K562 (cell line): ENCODE results near the gene SLCO2A1. TPM values are rescaled to one million over a fixed set of nuclear protein-coding genes. Genes with fewer than 3 reads are reported as not detected.

ENCODE experiments used
- ATAC-seq: fragments of 200-7000 bp; cut with Tn5 transposase; 3 replicates; pipeline ENCODE4 v1.9.1; 2020; ENCODE audit warnings: moderate library complexity
- BruUV-seq: library from RNA; stranded (reverse); fragments of 400-500 nt; replicated peaks from 2 replicates; lab custom pipeline; 2021; lab: Mats Ljungman, UMichigan
- CTCF ChIA-PET: fragments of 300-600 bp; formaldehyde crosslinking; extraction: SDS; loops from one replicate; lab custom pipeline; 2021; ENCODE audit warnings: low intra/inter-chr PET ratio; lab: Yijun Ruan, JAX
- POLR2A ChIA-PET: fragments of 300-600, 350-650 bp; sonication (Branson Sonifier 250); formaldehyde crosslinking; extraction: SDS; loops from one replicate; lab custom pipeline; 2021; ENCODE audit warnings: antibody characterized with exemption, inconsistent platforms; lab: Yijun Ruan, JAX
- DNase-seq, 4 experiments: peaks; one replicate each; pipeline versions ENCODE4 v3.0.0 to v3.0.0-alpha.2; 2011 to 2018; ENCODE audit warnings: low spot score in 3 of 4, mixed read lengths in 3 of 4; ENCODE audit errors: extremely low read depth in 1 of 4
- FAIRE-seq: peaks from 2 replicates; lab custom pipeline; 2011; peaks lifted over from hg19 to GRCh38; lab: Jason Lieb, UNC
- H2AFZ ChIP-seq: 2 replicates; pipeline ENCODE4 v1.6.0; 2011; ENCODE audit warnings: low read depth, low read length, control low read depth, inconsistent platforms
- H3K27ac ChIP-seq: fragments of 200-600 bp; 3 replicates; pipeline ENCODE4 v1.8.0; 2011; ENCODE audit warnings: low read depth, mild to moderate bottlenecking, control low read depth, inconsistent platforms, low read length, moderate library complexity, mixed read lengths; ENCODE audit errors: extremely low read depth
- H3K27me3 ChIP-seq, 2 experiments: fragments of 300-600 bp in 1 of 2; 2 replicates in 1 of 2; 3 replicates in 1 of 2; pipeline versions ENCODE4 v1.6.0 to v1.8.0; 2011; ENCODE audit warnings: inconsistent platforms in 2 of 2, low read length in 2 of 2, mild to moderate bottlenecking in 1 of 2, mixed read lengths in 1 of 2, moderate library complexity in 1 of 2; ENCODE audit not compliant: control insufficient read depth in 2 of 2, insufficient read depth in 2 of 2
- H3K36me3 ChIP-seq: fragments of 300-600 bp; 3 replicates; pipeline ENCODE4 v1.8.0; 2011; ENCODE audit warnings: mild to moderate bottlenecking, low read length, inconsistent platforms; ENCODE audit not compliant: control insufficient read depth, insufficient read depth
- H3K4me1 ChIP-seq, 2 experiments: fragments of 200-600 bp in 1 of 2; replicated peaks in 1 of 2; 2 replicates in 1 of 2; 3 replicates in 1 of 2; pipeline versions ENCODE4 v1.5.1 to v1.8.0; 2011; ENCODE audit warnings: inconsistent platforms in 2 of 2, low read length in 2 of 2, mild to moderate bottlenecking in 1 of 2, mixed read lengths in 1 of 2, moderate library complexity in 1 of 2; ENCODE audit not compliant: control insufficient read depth in 2 of 2, insufficient read depth in 2 of 2
- H3K4me2 ChIP-seq: 2 replicates; pipeline ENCODE4 v1.6.1; 2011; ENCODE audit warnings: low read length, control low read depth, inconsistent platforms, mixed read lengths; ENCODE audit not compliant: insufficient read depth
- H3K4me3 ChIP-seq: fragments of 200-600 bp; sonication (generic), shearing (Covaris generic); 2 replicates; pipeline ENCODE4 v1.5.1; 2016; ENCODE audit warnings: control low read depth, inconsistent platforms
- H3K79me2 ChIP-seq: fragments of 200-600 bp; 3 replicates; pipeline ENCODE4 v1.8.0; 2011; ENCODE audit warnings: low read length, inconsistent platforms; ENCODE audit not compliant: control insufficient read depth, insufficient read depth
- H3K9ac ChIP-seq, 2 experiments: 2 replicates each; pipeline versions ENCODE4 v1.6.0 to v1.6.1; 2011; ENCODE audit warnings: low read depth in 2 of 2, low read length in 2 of 2, control low read depth in 1 of 2, inconsistent platforms in 1 of 2, mild to moderate bottlenecking in 1 of 2, mixed read lengths in 1 of 2; ENCODE audit not compliant: insufficient read depth in 1 of 2
- H3K9me1 ChIP-seq: one replicate; pipeline ENCODE4 v1.6.0; 2011; ENCODE audit warnings: inconsistent platforms, mild to moderate bottlenecking, low read length, moderate library complexity; ENCODE audit not compliant: control insufficient read depth, insufficient read depth
- H3K9me3 ChIP-seq: replicated peaks from 2 replicates; pipeline ENCODE4 v1.5.1; 2011; ENCODE audit warnings: low read depth, low read length, inconsistent platforms; ENCODE audit not compliant: control insufficient read depth, insufficient read depth
- H4K20me1 ChIP-seq: replicated peaks from 2 replicates; pipeline ENCODE4 v1.6.1; 2011; ENCODE audit warnings: low read length, inconsistent platforms, mixed read lengths; ENCODE audit not compliant: control insufficient read depth, insufficient read depth
- ATF3 ChIP-seq, 2 experiments: fragments of 450-650 bp in 1 of 2; sonication (generic) in 1 of 2; formaldehyde crosslinking in 1 of 2; IDR thresholded peaks in 1 of 2; conservative IDR thresholded peaks in 1 of 2; 2 replicates each; pipeline versions ENCODE4 v1.6.1 to v1.8.1; 2016 to 2023; ENCODE audit warnings: mild to moderate bottlenecking in 2 of 2, moderate library complexity in 2 of 2, inconsistent platforms in 1 of 2, missing genetic modification reagents in 1 of 2
- CHD4 ChIP-seq: fragments of 200-600 bp; sonication (generic); IDR thresholded peaks from 3 replicates; pipeline ENCODE4 v1.6.1; 2012; ENCODE audit warnings: low read depth, mild to moderate bottlenecking, mixed read lengths, low read length, inconsistent platforms; ENCODE audit not compliant: insufficient read depth, insufficient replicate concordance, poor library complexity, severe bottlenecking
- E2F5 ChIP-seq: sonication (generic); formaldehyde crosslinking; IDR thresholded peaks from 2 replicates; pipeline ENCODE4 v1.8.0; 2022; ENCODE audit warnings: mild to moderate bottlenecking, missing genetic modification reagents
- GTF2B ChIP-seq: IDR thresholded peaks from 2 replicates; pipeline ENCODE4 v1.6.1; 2011; ENCODE audit not compliant: insufficient read length; ENCODE audit errors: extremely low read depth
- RBM25 ChIP-seq: fragments of 200-400 bp; formaldehyde crosslinking; IDR thresholded peaks from 2 replicates; pipeline ENCODE4 v1.6.1; 2018; ENCODE audit warnings: low read length, low read depth, moderate library complexity; ENCODE audit not compliant: severe bottlenecking
- TEAD4 ChIP-seq, 2 experiments: sonication (generic) in 1 of 2; formaldehyde crosslinking in 1 of 2; IDR thresholded peaks; 2 replicates each; pipeline versions ENCODE4 v1.6.1 to v1.8.0; 2012 to 2022; ENCODE audit warnings: borderline replicate concordance in 1 of 2, inconsistent platforms in 1 of 2, low read length in 1 of 2, mild to moderate bottlenecking in 1 of 2, missing genetic modification reagents in 1 of 2
- WHSC1 ChIP-seq: IDR thresholded peaks from one replicate; pipeline ENCODE4 v1.6.1; 2012; ENCODE audit warnings: low read length, control low read depth, inconsistent platforms
- XRCC3 ChIP-seq: fragments of 450-650 bp; IDR thresholded peaks from 2 replicates; pipeline ENCODE4 v1.6.1; 2017; ENCODE audit warnings: mild to moderate bottlenecking, moderate library complexity
- ZBTB12 ChIP-seq: fragments of 250-450 bp; sonication (Bioruptor Pico); IDR thresholded peaks from 2 replicates; pipeline ENCODE4 v1.4.0; 2020
- ZNF277 ChIP-seq: fragments of 250-450 bp; sonication (Bioruptor Pico); IDR thresholded peaks from 2 replicates; pipeline ENCODE4 v1.8.0; 2022; ENCODE audit warnings: inconsistent platforms, mild to moderate bottlenecking, moderate library complexity, borderline replicate concordance
- WGBS: fragments of 100-300 bp; shearing (Covaris generic); methylation state at CpG from one replicate; pipeline ENCODE4 v1.1.6; 2016; ENCODE audit warnings: low coverage, mixed read lengths; ENCODE audit not compliant: insufficient coverage; ENCODE audit errors: missing lambda C conversion rate; 5-methylcytosine and 5-hydroxymethylcytosine counted together
- in situ Hi-C: fragments of 300-500 bp; cut with MboI; formaldehyde crosslinking; loops from 4 replicates; pipeline ENCODE4 v1.15.0; 2018; ENCODE audit warnings: inconsistent platforms, mixed read lengths
- intact Hi-C: fragments of 100-400 bp; cut with micrococcal nuclease; formaldehyde crosslinking; loops from 2 replicates; pipeline ENCODE4 v1.14.2; 2022
- polyA plus RNA-seq, 8 experiments: library from polyadenylated mRNA; depleted of rRNA in 4 of 8; stranded (reverse) in 5 of 8; unstranded in 3 of 8; fragments of >200 nt; fragmentation: Nextera tagmentation in 2 of 8; fragmentation: Illumina TruSeq in 1 of 8; extraction: Ambion mirVana in 2 of 8; extraction: Trizol in 1 of 8; gene quantifications; 2 replicates each; pipeline versions ENCODE4 v1.2.1 to v1.2.3, GENCODE V29; 2011 to 2014; ENCODE audit warnings: inconsistent platforms in 1 of 8, missing spikeins in 1 of 8
- total RNA-seq, 7 experiments: library from RNA; depleted of rRNA in 6 of 7; stranded (reverse); fragments of >200 nt in 6 of 7; fragmentation: Illumina TruSeq in 2 of 7; extraction: Trizol in 2 of 7; gene quantifications; 2 replicates each; pipeline versions ENCODE4 v1.2.1 to v1.2.3, GENCODE V29; 2011 to 2021; ENCODE audit warnings: low replicate concordance in 1 of 7
- TF ChIP-seq, protein P1 (sequence below): fragments of 450-650 bp; formaldehyde crosslinking; IDR thresholded peaks from 2 replicates; pipeline ENCODE4 v1.4.0; 2020; ENCODE audit warnings: mild to moderate bottlenecking, moderate library complexity
- TF ChIP-seq, protein P2 (sequence below): fragments of 450-650 bp; IDR thresholded peaks from 2 replicates; pipeline ENCODE4 v1.6.1; 2016; ENCODE audit warnings: low read depth, mild to moderate bottlenecking, moderate library complexity

The SLCO2A1 gene
- total and polyA plus RNA-seq, 9 of the 15 experiments (the other 6 are each of a cell fraction or from before 2014, with no cell fraction given): 0.16 to 1.0 TPM; not detected in 7

GRCh38 chr3:133901847-133902246 is 127.9 kb downstream of the SLCO2A1 start:
- H3K9ac ChIP-seq: no peak overlapping the region
- in situ Hi-C loops: loop anchor here (25.0 kb wide), 1 partner anchor 240 kb away; the partner anchor contains the start of gene TOPBP1
- no peak overlapping the region for H2AFZ ChIP-seq
- WGBS: 21% methylated on average over 5 of the region's 5 CpGs
- no peak for DNase-seq
- intact Hi-C loops: loop anchor here (1.0 to 5.0 kb wide), 3 partner anchors 68 to 240 kb away; partner anchors contain the start of gene TOPBP1
- ChIA-PET CTCF (interaction anchor here (0.5 kb wide), 1 partner anchor 1172 kb away, joined by 3 read pairs; no protein-coding TSS in a partner anchor), POLR2A (no interaction called here)
- H3K9me1 ChIP-seq: no peaks in the 10 kb centered on the region
- no peak for FAIRE-seq
- no peaks in the 10 kb centered on the region for H4K20me1 ChIP-seq
- no peaks in the 10 kb centered on the region for H3K79me2 ChIP-seq
- H3K4me2 ChIP-seq: no peak overlapping the region
- no peak overlapping the region for H3K27ac ChIP-seq
- no TSS peak for BruUV-seq
- no peaks in the 10 kb centered on the region for H3K27me3 ChIP-seq
- ATAC-seq: no peak
- no peaks in the 10 kb centered on the region for H3K36me3 ChIP-seq
- H3K4me1 ChIP-seq: 0 out of 5 replicates have a peak, but pooled peaks cover 0 to 2% of the 10 kb centered on the region in 2 experiments
- H3K4me3 ChIP-seq: no peak overlapping the region
- no peaks in the 10 kb centered on the region for H3K9me3 ChIP-seq
- no peak for TF ChIP-seq WHSC1
- TF ChIP-seq ZNF277 (CRISPR knock-in tag): no peak
- no peak for TF ChIP-seq ATF3 (IDR thresholded peaks at IDR 0.05)
- no peak for TF ChIP-seq ATF3 (CRISPR knock-in tag; conservative IDR thresholded peaks at IDR 0.05)
- TF ChIP-seq, protein P1, sequence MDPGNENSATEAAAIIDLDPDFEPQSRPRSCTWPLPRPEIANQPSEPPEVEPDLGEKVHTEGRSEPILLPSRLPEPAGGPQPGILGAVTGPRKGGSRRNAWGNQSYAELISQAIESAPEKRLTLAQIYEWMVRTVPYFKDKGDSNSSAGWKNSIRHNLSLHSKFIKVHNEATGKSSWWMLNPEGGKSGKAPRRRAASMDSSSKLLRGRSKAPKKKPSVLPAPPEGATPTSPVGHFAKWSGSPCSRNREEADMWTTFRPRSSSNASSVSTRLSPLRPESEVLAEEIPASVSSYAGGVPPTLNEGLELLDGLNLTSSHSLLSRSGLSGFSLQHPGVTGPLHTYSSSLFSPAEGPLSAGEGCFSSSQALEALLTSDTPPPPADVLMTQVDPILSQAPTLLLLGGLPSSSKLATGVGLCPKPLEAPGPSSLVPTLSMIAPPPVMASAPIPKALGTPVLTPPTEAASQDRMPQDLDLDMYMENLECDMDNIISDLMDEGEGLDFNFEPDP (CRISPR knock-in tag): no peak
- TF ChIP-seq ZBTB12 (CRISPR knock-in tag): no peak
- TF ChIP-seq TEAD4 (IDR thresholded peaks at IDR 0.05; ENCODE audit: low read length): no peak
- no peak for TF ChIP-seq TEAD4 (CRISPR knock-in tag; IDR thresholded peaks at IDR 0.05; ENCODE audit: borderline replicate concordance)
- TF ChIP-seq XRCC3: no peak
- TF ChIP-seq, protein P2, sequence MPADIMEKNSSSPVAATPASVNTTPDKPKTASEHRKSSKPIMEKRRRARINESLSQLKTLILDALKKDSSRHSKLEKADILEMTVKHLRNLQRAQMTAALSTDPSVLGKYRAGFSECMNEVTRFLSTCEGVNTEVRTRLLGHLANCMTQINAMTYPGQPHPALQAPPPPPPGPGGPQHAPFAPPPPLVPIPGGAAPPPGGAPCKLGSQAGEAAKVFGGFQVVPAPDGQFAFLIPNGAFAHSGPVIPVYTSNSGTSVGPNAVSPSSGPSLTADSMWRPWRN: no peak
- TF ChIP-seq CHD4: no peak
- no peak for TF ChIP-seq RBM25
- no peak for TF ChIP-seq E2F5 (CRISPR knock-in tag)
- TF ChIP-seq GTF2B: no peak
